ENCODE measurements around the gene XPR1. TPM values are rescaled to one million over a fixed set of nuclear protein-coding genes. Genes with fewer than 3 reads are reported as not detected.

The XPR1 gene
- total RNA-seq, 4 donors from 2014 or later, result 15.8 to 26.7 (median 22.8) TPM

DNA sequence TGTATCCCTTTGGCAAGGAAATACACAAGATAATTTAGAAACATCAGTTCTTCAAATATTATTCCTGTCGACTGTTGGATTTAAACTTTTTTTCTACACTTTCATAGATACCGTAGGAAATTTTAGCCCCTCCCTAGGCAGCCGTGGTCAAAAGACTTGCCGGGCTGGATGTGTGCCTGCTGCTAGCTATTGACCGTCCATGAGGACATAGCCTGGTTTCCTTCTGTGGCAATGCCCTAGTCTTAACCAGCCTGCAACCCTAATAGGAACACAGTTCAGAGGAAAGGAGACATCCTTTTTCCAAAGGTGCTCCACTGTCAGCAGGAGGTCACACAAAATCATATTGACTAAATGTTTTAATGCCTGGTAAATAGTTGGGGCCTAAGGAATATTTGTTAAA is 260.4 kb downstream of the XPR1 start:
- DNase-seq (ENCODE audit: extremely low spot score), result no peak
- intact Hi-C loops (cut with DNase I), result no loop called here
- H3K27me3 ChIP-seq, result no peaks in the 10 kb centered on the region
- TF ChIP-seq POLR2AphosphoS5 (IDR thresholded peaks at IDR 0.05), result no peak
- TF ChIP-seq EP300 (IDR thresholded peaks at IDR 0.05), result no peak
- TF ChIP-seq POLR2A (IDR thresholded peaks at IDR 0.05; ENCODE audit: low read depth), result no peak
- TF ChIP-seq, protein P1, sequence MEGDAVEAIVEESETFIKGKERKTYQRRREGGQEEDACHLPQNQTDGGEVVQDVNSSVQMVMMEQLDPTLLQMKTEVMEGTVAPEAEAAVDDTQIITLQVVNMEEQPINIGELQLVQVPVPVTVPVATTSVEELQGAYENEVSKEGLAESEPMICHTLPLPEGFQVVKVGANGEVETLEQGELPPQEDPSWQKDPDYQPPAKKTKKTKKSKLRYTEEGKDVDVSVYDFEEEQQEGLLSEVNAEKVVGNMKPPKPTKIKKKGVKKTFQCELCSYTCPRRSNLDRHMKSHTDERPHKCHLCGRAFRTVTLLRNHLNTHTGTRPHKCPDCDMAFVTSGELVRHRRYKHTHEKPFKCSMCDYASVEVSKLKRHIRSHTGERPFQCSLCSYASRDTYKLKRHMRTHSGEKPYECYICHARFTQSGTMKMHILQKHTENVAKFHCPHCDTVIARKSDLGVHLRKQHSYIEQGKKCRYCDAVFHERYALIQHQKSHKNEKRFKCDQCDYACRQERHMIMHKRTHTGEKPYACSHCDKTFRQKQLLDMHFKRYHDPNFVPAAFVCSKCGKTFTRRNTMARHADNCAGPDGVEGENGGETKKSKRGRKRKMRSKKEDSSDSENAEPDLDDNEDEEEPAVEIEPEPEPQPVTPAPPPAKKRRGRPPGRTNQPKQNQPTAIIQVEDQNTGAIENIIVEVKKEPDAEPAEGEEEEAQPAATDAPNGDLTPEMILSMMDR (IDR thresholded peaks at IDR 0.05), result no peak
- H3K27ac ChIP-seq (replicated peaks in 1 of 4), result no peak overlapping the region
- no peaks in the 10 kb centered on the region for H3K4me1 ChIP-seq
- H3K4me3 ChIP-seq, result no peak overlapping the region
- H3K9me3 ChIP-seq, result no peaks in the 10 kb centered on the region
- 92% methylated on average over 5 of the region's 5 CpGs for WGBS
- no peaks in the 10 kb centered on the region for H3K36me3 ChIP-seq

DNA sequence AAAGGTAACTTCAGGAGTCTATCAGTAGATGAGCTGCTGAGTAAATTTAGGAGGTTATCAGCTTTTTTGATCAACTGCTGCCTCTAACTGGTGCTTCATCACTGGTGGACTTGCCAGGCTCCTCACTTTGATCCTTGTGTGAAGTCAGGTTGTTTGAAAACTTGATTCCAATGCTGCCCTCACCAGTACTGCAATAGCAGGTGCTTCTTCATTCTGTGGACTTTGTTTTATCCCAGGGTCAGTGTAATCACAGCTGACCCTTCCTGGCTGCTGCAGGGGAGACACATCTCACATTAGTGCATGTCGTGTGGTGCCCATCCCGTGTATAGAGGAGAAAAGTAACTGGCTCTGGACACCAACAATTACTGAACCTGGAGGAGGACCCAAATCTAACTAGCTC is 260.9 kb downstream of the XPR1 start:
- 86% methylated on average over 2 of the region's 2 CpGs for WGBS
- H3K4me1 ChIP-seq, result no peaks in the 10 kb centered on the region
- no peaks in the 10 kb centered on the region for H3K27me3 ChIP-seq
- H3K9me3 ChIP-seq, result no peaks in the 10 kb centered on the region
- no peak overlapping the region for H3K27ac ChIP-seq (replicated peaks in 1 of 4)
- H3K36me3 ChIP-seq, result no peaks in the 10 kb centered on the region
- DNase-seq (ENCODE audit: extremely low spot score), result no peak
- no peak overlapping the region for H3K4me3 ChIP-seq
- TF ChIP-seq POLR2AphosphoS5 (IDR thresholded peaks at IDR 0.05) (no peak), POLR2A (IDR thresholded peaks at IDR 0.05; ENCODE audit: low read depth) (no peak), EP300 (IDR thresholded peaks at IDR 0.05) (no peak)
- TF ChIP-seq, protein P1 (IDR thresholded peaks at IDR 0.05), result no peak
- intact Hi-C loops (cut with DNase I), result no loop called here

DNA sequence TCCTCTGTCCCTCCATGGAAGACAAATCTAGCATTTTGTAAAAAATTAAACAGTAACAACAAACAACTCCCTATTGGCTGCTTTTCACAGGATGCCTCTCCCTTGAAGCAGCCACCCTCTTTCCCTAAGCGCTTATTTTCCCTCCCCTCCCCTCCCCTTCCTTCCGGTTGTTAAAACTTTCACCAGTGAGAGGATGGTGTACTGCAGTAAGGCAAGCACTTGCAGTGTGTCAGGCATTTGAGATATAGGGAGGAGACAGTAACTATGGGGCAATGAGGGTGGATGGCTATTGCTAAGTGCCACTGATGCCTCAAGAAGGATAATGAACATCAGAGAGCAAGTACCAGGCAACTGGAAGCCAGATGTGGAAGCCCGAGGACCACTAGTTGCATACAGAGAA is 261.8 kb downstream of the XPR1 start:
- Histone ChIP-seq H3K4me1 (no peaks in the 10 kb centered on the region), H3K36me3 (no peaks in the 10 kb centered on the region), H3K9me3 (no peaks in the 10 kb centered on the region), H3K27ac (replicated peaks in 1 of 4) (no peak overlapping the region), H3K27me3 (no peaks in the 10 kb centered on the region), H3K4me3 (no peak overlapping the region)
- DNase-seq (ENCODE audit: extremely low spot score), result no peak
- 83% methylated on average over 3 of the region's 3 CpGs for WGBS
- TF ChIP-seq, protein P1 (IDR thresholded peaks at IDR 0.05), result no peak
- TF ChIP-seq POLR2AphosphoS5 (IDR thresholded peaks at IDR 0.05) (no peak), EP300 (IDR thresholded peaks at IDR 0.05) (no peak), POLR2A (IDR thresholded peaks at IDR 0.05; ENCODE audit: low read depth) (no peak)
- intact Hi-C loops (cut with DNase I), result no loop called here

DNA sequence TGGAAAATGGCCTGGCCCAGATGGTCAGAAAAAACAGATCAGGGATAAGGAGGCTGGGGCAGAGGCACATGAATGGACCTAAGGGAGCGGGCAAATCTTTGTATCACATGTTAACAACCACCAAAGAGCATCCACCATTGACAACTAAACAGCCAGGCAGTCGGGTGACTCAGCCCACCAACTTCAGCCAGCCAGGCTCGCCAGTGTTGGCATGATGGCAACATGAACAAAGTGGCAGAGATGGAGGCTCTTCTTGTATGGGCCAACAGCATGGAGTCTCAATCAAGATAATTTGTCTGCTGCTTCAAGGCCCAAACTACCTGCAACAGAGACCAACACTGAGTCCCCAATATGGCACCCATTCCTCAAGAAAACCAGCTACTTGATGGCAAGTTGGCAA is 264.3 kb downstream of the XPR1 start:
- Histone ChIP-seq H3K27ac (replicated peaks in 1 of 4) (no peak overlapping the region), H3K4me3 (no peak overlapping the region), H3K9me3 (no peaks in the 10 kb centered on the region), H3K27me3 (peaks cover 0 to 7% (median 0%) of the 10 kb centered on the region in 4 donors), H3K4me1 (no peaks in the 10 kb centered on the region), H3K36me3 (no peaks in the 10 kb centered on the region)
- intact Hi-C loops (cut with DNase I), result no loop called here
- 88% methylated on average over 2 of the region's 3 CpGs for WGBS
- TF ChIP-seq, protein P1 (IDR thresholded peaks at IDR 0.05), result no peak
- TF ChIP-seq POLR2A (IDR thresholded peaks at IDR 0.05; ENCODE audit: low read depth) (no peak), EP300 (IDR thresholded peaks at IDR 0.05) (no peak), POLR2AphosphoS5 (IDR thresholded peaks at IDR 0.05) (no peak)
- DNase-seq (ENCODE audit: extremely low spot score), result no peak

All from esophagus muscularis mucosa (tissue), 4 donors.